Lower leg skin (tissue), 3 donors: ENCODE data around the gene CALML3.

Experiments
- POLR2A ChIP-seq, 2 donors: fragments of 450-650 bp; IDR thresholded peaks; one replicate each; pipeline ENCODE4 v1.6.1; 2016 to 2017; ENCODE audit warnings: antibody characterized with exemption in 2 of 2, mild to moderate bottlenecking in 1 of 2, moderate library complexity in 1 of 2
- TF ChIP-seq, protein P1 (sequence below), 3 donors: fragments of 450-650 bp; IDR thresholded peaks; one replicate each; pipeline ENCODE4 v1.5.1; 2016; ENCODE audit warnings: antibody characterized with exemption in 3 of 3, mild to moderate bottlenecking in 3 of 3, moderate library complexity in 2 of 3

DNA sequence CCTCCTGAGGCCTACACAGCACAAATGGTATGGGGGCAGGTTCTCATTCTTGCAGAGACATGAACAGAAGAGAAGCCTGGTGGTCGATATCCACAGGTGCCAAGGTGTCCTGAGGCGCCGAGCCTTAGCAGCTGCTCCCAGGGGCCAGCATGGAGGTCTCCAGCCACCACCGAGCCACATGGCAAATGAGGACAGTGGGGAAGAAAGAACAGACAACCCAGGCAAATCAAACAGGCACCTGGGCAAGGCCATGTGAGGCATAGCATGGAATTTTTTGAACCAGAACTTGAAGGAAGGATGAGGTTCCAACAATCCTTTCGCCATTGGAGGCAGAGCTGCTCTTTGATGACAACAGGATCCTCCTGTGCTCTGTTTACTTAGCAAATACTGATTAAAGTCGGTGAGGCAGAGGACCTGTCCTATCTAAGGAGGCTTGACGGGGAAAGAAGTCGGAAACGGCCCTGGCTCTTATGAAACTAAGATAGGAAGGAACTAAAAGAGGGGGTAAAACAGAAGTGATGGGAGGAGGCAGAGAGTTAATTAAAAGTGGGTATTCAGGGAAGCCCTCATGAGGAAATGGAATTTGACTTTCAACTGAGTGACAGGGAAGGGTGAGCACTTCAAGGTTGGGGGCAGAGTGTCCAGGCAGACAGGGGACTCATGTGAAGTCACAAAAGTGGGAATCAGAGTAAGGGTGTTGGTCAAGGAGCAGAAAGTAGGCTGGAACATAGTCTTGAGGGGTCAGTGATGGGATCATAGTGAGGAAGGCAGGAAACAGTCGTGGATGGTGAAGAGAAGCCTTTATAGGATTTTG lies 8.6 kb upstream of the CALML3 start:
- TF ChIP-seq, protein P1, sequence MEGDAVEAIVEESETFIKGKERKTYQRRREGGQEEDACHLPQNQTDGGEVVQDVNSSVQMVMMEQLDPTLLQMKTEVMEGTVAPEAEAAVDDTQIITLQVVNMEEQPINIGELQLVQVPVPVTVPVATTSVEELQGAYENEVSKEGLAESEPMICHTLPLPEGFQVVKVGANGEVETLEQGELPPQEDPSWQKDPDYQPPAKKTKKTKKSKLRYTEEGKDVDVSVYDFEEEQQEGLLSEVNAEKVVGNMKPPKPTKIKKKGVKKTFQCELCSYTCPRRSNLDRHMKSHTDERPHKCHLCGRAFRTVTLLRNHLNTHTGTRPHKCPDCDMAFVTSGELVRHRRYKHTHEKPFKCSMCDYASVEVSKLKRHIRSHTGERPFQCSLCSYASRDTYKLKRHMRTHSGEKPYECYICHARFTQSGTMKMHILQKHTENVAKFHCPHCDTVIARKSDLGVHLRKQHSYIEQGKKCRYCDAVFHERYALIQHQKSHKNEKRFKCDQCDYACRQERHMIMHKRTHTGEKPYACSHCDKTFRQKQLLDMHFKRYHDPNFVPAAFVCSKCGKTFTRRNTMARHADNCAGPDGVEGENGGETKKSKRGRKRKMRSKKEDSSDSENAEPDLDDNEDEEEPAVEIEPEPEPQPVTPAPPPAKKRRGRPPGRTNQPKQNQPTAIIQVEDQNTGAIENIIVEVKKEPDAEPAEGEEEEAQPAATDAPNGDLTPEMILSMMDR (IDR thresholded peaks at IDR 0.05): no peak
- no peak for TF ChIP-seq POLR2A (IDR thresholded peaks at IDR 0.05)
